WTC11 (cell line): ENCODE measurements around the gene KLHL28. TPM values are rescaled to one million over a fixed set of nuclear protein-coding genes. Genes with fewer than 3 reads are reported as not detected.

Experiments used
- ATAC-seq: fragments of 200-7000 bp; cut with Tn5 transposase; 2 replicates; pipeline ENCODE4 v1.10.0; 2021; ENCODE audit warnings: mild to moderate bottlenecking, moderate library complexity
- CTCF ChIA-PET: fragments of 300-600 bp; sonication (Branson Sonifier 250); formaldehyde crosslinking; loops from one replicate; lab custom pipeline; 2021; ENCODE audit warnings: antibody characterized with exemption; lab: Charles Lee
- POLR2A ChIA-PET: fragments of 350-600 bp; sonication (Branson Sonifier 250); formaldehyde crosslinking; loops from one replicate; lab custom pipeline; 2021; ENCODE audit warnings: antibody characterized with exemption; lab: Charles Lee
- DNase-seq: peaks from one replicate; pipeline ENCODE4 v3.0.0; 2021; ENCODE audit warnings: low spot score
- H3K27ac Mint-ChIP-seq: 2 replicates; pipeline ENCODE4 v1.8.0; 2021; ENCODE audit warnings: mixed read lengths
- H3K27me3 Mint-ChIP-seq: 2 replicates; pipeline ENCODE4 v1.8.0; 2021; ENCODE audit warnings: low read depth, mild to moderate bottlenecking, moderate library complexity, mixed read lengths
- H3K36me3 Mint-ChIP-seq: 2 replicates; pipeline ENCODE4 v1.8.0; 2021; ENCODE audit warnings: mixed read lengths
- H3K4me1 Mint-ChIP-seq: 2 replicates; pipeline ENCODE4 v1.8.0; 2022; ENCODE audit warnings: mixed read lengths
- H3K4me3 Mint-ChIP-seq: 2 replicates; pipeline ENCODE4 v1.8.0; 2021; ENCODE audit warnings: mild to moderate bottlenecking, moderate library complexity, mixed read lengths
- H3K9me3 Mint-ChIP-seq: 2 replicates; pipeline ENCODE4 v1.8.0; 2021; ENCODE audit warnings: mixed read lengths
- AFF4 ChIP-seq: sonication (generic); formaldehyde crosslinking; IDR thresholded peaks from 2 replicates; pipeline ENCODE4 v1.8.1; 2023; ENCODE audit warnings: mild to moderate bottlenecking, missing genetic modification reagents, borderline replicate concordance
- ATF3 ChIP-seq: sonication (generic); formaldehyde crosslinking; conservative IDR thresholded peaks from 2 replicates; pipeline ENCODE4 v1.8.1; 2022; ENCODE audit warnings: mild to moderate bottlenecking, missing genetic modification reagents
- FOXP1 ChIP-seq: sonication (generic); formaldehyde crosslinking; IDR thresholded peaks from 2 replicates; pipeline ENCODE4 v1.8.0; 2022; ENCODE audit warnings: missing genetic modification reagents, mild to moderate bottlenecking, moderate library complexity, borderline replicate concordance
- GRHL2 ChIP-seq: fragments of 250-450 bp; sonication (Bioruptor Pico); IDR thresholded peaks from 2 replicates; pipeline ENCODE4 v1.8.0; 2022; ENCODE audit warnings: mild to moderate bottlenecking, moderate library complexity; ENCODE audit not compliant: insufficient replicate concordance, severe bottlenecking
- IRF1 ChIP-seq: sonication (generic); formaldehyde crosslinking; IDR thresholded peaks from 2 replicates; pipeline ENCODE4 v1.8.0; 2023; ENCODE audit warnings: missing genetic modification reagents
- KAT7 ChIP-seq: sonication (generic); formaldehyde crosslinking; IDR thresholded peaks from 2 replicates; pipeline ENCODE4 v1.8.1; 2023; ENCODE audit warnings: missing genetic modification reagents, mild to moderate bottlenecking, borderline replicate concordance
- MXD4 ChIP-seq: fragments of 250-450 bp; sonication (Bioruptor Pico); IDR thresholded peaks from 2 replicates; pipeline ENCODE4 v1.8.0; 2021; ENCODE audit warnings: mild to moderate bottlenecking, moderate library complexity, borderline replicate concordance
- NR1H2 ChIP-seq: sonication (generic); formaldehyde crosslinking; IDR thresholded peaks from 2 replicates; pipeline ENCODE4 v1.9.0; 2021; ENCODE audit warnings: mild to moderate bottlenecking, moderate library complexity, missing genetic modification reagents
- NR2C2 ChIP-seq: sonication (generic); formaldehyde crosslinking; IDR thresholded peaks from 2 replicates; pipeline ENCODE4 v1.8.0; 2022; ENCODE audit warnings: mild to moderate bottlenecking, missing genetic modification reagents
- RELA ChIP-seq: sonication (generic); formaldehyde crosslinking; IDR thresholded peaks from 2 replicates; pipeline ENCODE4 v1.8.1; 2022; ENCODE audit warnings: missing genetic modification reagents, mild to moderate bottlenecking, borderline replicate concordance
- RORB ChIP-seq: fragments of 250-450 bp; sonication (Bioruptor Pico); IDR thresholded peaks from 2 replicates; pipeline ENCODE4 v1.9.0; 2021; ENCODE audit warnings: mild to moderate bottlenecking
- SMAD4 ChIP-seq: sonication (generic); formaldehyde crosslinking; IDR thresholded peaks from 2 replicates; pipeline ENCODE4 v1.8.0; 2022; ENCODE audit warnings: mild to moderate bottlenecking, missing genetic modification reagents
- STAT6 ChIP-seq: sonication (generic); formaldehyde crosslinking; conservative IDR thresholded peaks from 2 replicates; pipeline ENCODE4 v1.8.1; 2023; ENCODE audit warnings: mild to moderate bottlenecking, low read depth, missing genetic modification reagents, moderate library complexity
- ZBTB21 ChIP-seq: sonication (generic); formaldehyde crosslinking; IDR thresholded peaks from 2 replicates; pipeline ENCODE4 v1.8.1; 2023; ENCODE audit warnings: mild to moderate bottlenecking, missing genetic modification reagents, borderline replicate concordance
- ZNF232 ChIP-seq: sonication (generic); formaldehyde crosslinking; IDR thresholded peaks from 2 replicates; pipeline ENCODE4 v1.8.0; 2022; ENCODE audit warnings: mild to moderate bottlenecking, missing genetic modification reagents
- ZNF423 ChIP-seq: fragments of 250-450 bp; sonication (Bioruptor Pico); IDR thresholded peaks from 2 replicates; pipeline ENCODE4 v2.1.2; 2022; ENCODE audit warnings: mild to moderate bottlenecking, moderate library complexity
- total RNA-seq: library from RNA; stranded (reverse); gene quantifications from 3 replicates; pipeline ENCODE4 v1.2.3, GENCODE V29; 2021

The KLHL28 gene
- total RNA-seq, 1 experiment from 2014 or later: 9.8 TPM

- DNase-seq: peak; percentile 49
- POLR2A ChIA-PET: interaction anchor here (0.5 to 1.7 kb wide), 7 partner anchors 22 to 175 kb away, joined by 3 to 7 read pairs (median 3); partner anchors contain the start of gene PRPF39
- Mint-ChIP-seq H3K4me1 (peaks cover 34% of the 10 kb centered on the region), H3K27me3 (no peaks in the 10 kb centered on the region), H3K4me3 (no peak overlapping the region), H3K9me3 (no peaks in the 10 kb centered on the region), H3K27ac (no peak overlapping the region), H3K36me3 (no peaks in the 10 kb centered on the region)
- CTCF ChIA-PET: interaction anchor here (0.8 to 2.2 kb wide), 5 partner anchors 18 to 292 kb away, joined by 3 to 16 read pairs (median 3); partner anchors contain the start of gene MIS18BP1
- ATAC-seq: peak; percentile 16
- no peak for TF ChIP-seq RELA (CRISPR knock-in tag)
- TF ChIP-seq STAT6: no peak
- TF ChIP-seq ZNF232 (CRISPR knock-in tag): no peak
Observed at GRCh38 chr14:44961151-44961553, 595 bp downstream of the KLHL28 start.

- POLR2A ChIA-PET: no interaction called here
- DNase-seq (no peak), ATAC-seq (no peak)
- H3K36me3 Mint-ChIP-seq: no peaks in the 10 kb centered on the region
- no peak overlapping the region for H3K4me3 Mint-ChIP-seq
- H3K9me3 Mint-ChIP-seq: no peaks in the 10 kb centered on the region
- CTCF ChIA-PET: interaction anchor here (1.4 kb wide), 1 partner anchor 47 kb away, joined by 3 read pairs; no protein-coding TSS in a partner anchor
- H3K27me3 Mint-ChIP-seq: no peaks in the 10 kb centered on the region
- H3K27ac Mint-ChIP-seq: no peak overlapping the region
- peaks cover 34% of the 10 kb centered on the region for H3K4me1 Mint-ChIP-seq
- TF ChIP-seq SMAD4 (CRISPR knock-in tag) (no peak), ATF3 (CRISPR knock-in tag) (no peak), KAT7 (no peak), AFF4 (CRISPR knock-in tag) (no peak), NR1H2 (CRISPR knock-in tag) (no peak), FOXP1 (CRISPR knock-in tag) (no peak), GRHL2 (CRISPR knock-in tag) (no peak), MXD4 (CRISPR knock-in tag) (no peak), IRF1 (CRISPR knock-in tag) (no peak), RORB (CRISPR knock-in tag) (no peak), ZNF423 (CRISPR knock-in tag) (no peak), NR2C2 (CRISPR knock-in tag) (no peak), ZBTB21 (CRISPR knock-in tag) (no peak)
Observed at GRCh38 chr14:44960646-44961045, 1.1 kb downstream of the KLHL28 start.
